Tibial artery (tissue), 4 donors: ENCODE data around the gene SPTBN2.

Experiments
- DNase-seq, 2 donors: peaks; one replicate each; pipeline ENCODE4 v3.0.0-alpha.2; 2019
- H3K27ac ChIP-seq, 2 donors: fragments of 200-600 bp; sonication (generic) in 1 of 2; 1 replicate in 1 of 2; 2 replicates in 1 of 2; pipeline ENCODE4 v1.5.1; 2018 to 2019; ENCODE audit warnings: mild to moderate bottlenecking in 1 of 2
- H3K27me3 ChIP-seq, 2 donors: fragments of 200-600 bp; sonication (generic) in 1 of 2; one replicate each; pipeline versions ENCODE4 v1.5.1 to v1.6.0; 2016 to 2019
- H3K36me3 ChIP-seq, 3 donors: fragments of 200-600 bp; sonication (generic) in 2 of 3; one replicate each; pipeline ENCODE4 v1.5.1; 2016 to 2019; ENCODE audit warnings: mild to moderate bottlenecking in 2 of 3
- H3K4me1 ChIP-seq, 4 donors: fragments of 200-600 bp; sonication (generic) in 2 of 4; 1 replicate in 3 of 4; 2 replicates in 1 of 4; pipeline ENCODE4 v1.5.1; 2016 to 2019
- H3K4me3 ChIP-seq, 2 donors: fragments of 200-600 bp; sonication (generic) in 1 of 2; 1 replicate in 1 of 2; 2 replicates in 1 of 2; pipeline ENCODE4 v1.5.1; 2018 to 2019; ENCODE audit warnings: mild to moderate bottlenecking in 2 of 2
- H3K9me3 ChIP-seq, 3 donors: fragments of 200-600 bp; sonication (generic) in 1 of 3; one replicate each; pipeline ENCODE4 v1.5.1; 2016 to 2019
- intact Hi-C: fragments of 100-400 bp; cut with DNase I; formaldehyde crosslinking; loops from one replicate; pipeline ENCODE4 v1.15.0; 2023; ENCODE audit warnings: low total_unique reads
- TF ChIP-seq, protein P1 (sequence below), 2 experiments: fragments of 200-600 bp in 1 of 2; fragments of 450-650 bp in 1 of 2; IDR thresholded peaks; one replicate each; pipeline ENCODE4 v1.5.1; 2017 to 2019; ENCODE audit warnings: antibody characterized with exemption in 2 of 2, mild to moderate bottlenecking in 1 of 2, moderate library complexity in 1 of 2

SPTBN2 gene

DNA sequence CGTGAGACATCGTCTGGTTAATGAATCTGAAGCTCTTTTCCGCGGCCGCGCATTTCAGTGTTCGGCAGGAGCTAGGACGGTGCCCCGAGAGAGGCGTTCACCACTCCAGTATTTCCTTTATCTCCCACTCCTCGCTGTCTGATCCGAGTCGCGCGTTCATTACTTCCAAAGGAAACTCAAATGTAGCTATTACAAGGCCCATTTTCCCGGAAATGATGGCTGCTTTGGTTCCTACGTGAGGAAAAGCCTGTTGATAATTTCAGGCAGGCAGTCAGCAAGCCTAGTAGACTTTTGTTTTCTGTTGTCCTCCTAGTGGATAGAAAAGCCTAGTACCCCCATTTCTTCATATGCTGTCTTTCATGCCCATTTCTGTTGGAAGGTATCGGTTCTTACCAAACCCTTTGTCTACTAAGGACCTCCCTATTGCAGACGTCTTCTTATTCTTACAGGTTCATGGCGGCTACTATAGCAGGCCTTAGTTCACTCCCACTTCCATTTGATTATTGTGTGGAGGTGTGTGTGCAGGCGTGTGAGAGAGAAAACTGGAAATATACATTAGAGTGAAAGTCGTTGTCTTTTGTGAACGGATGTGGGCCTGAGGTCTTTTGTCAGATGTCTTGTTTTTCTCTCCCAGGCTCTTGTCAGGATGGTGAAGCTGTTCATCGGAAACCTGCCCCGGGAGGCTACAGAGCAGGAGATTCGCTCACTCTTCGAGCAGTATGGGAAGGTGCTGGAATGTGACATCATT is 89.8 kb downstream of the SPTBN2 start:
- Histone ChIP-seq H3K27me3 (no peaks in the 10 kb centered on the region), H3K27ac (peak overlapping the region; percentile 91 to 93), H3K36me3 (peaks cover 13 to 32% (median 29%) of the 10 kb centered on the region in 3 donors), H3K4me1 (peaks cover 4 to 64% (median 56%) of the 10 kb centered on the region in 4 donors), H3K9me3 (no peaks in the 10 kb centered on the region), H3K4me3 (peak overlapping the region; percentile 80 to 82)
- intact Hi-C loops = loop anchor here (2.0 kb wide), 1 partner anchor 22 kb away; the partner anchor contains the start of gene RBM14
- DNase-seq = peak in 1 of 2 donors; percentile 29
- TF ChIP-seq, protein P1, sequence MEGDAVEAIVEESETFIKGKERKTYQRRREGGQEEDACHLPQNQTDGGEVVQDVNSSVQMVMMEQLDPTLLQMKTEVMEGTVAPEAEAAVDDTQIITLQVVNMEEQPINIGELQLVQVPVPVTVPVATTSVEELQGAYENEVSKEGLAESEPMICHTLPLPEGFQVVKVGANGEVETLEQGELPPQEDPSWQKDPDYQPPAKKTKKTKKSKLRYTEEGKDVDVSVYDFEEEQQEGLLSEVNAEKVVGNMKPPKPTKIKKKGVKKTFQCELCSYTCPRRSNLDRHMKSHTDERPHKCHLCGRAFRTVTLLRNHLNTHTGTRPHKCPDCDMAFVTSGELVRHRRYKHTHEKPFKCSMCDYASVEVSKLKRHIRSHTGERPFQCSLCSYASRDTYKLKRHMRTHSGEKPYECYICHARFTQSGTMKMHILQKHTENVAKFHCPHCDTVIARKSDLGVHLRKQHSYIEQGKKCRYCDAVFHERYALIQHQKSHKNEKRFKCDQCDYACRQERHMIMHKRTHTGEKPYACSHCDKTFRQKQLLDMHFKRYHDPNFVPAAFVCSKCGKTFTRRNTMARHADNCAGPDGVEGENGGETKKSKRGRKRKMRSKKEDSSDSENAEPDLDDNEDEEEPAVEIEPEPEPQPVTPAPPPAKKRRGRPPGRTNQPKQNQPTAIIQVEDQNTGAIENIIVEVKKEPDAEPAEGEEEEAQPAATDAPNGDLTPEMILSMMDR (IDR thresholded peaks at IDR 0.05) = no peak

DNA sequence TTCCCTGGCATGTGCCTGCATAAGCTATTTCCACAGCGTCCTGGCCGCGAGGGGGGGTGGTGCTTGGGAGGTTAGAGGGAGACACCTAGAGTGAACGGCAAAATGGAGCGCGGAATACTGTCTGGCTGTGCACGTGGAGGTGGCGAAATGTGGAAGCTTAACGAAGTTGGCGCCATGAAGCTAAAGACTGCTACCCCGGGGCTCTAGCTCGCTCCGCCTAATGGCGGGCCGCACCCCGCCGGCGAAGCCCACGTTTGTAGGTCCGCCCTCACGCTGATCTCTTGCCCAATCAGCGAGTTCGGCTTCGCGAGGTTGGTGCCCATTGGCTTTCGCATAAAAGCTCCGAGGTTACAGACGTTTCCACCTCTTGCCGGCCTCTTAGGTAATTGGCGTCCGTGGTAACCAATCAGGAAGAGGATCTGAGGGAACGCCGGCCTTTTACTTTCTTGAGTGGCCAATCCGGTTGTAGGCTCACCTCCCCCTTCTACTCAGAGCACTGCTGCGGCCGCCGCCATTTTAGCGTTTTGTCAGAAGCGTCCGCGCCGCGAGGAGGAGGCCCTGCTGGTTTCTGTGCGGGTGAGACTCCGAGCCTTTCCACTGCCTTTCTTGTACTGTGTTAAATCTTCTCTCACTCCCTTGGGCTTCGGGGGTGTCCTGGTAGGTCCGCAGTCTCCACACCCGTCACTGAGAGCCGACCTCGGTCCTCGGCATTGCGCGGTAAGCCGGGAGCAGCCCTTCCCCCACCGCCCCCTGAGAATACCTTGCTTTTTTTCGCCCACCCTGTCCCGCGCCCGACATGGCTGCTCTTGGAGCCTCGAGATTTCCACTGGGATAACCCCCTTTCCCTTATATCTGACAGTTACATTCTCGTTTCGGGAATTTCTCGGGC is 90.6 kb downstream of the SPTBN2 start, which contains the start of gene RBM4:
Gene RBM4 (plus strand): TSS at position 527 of the 889 bp plus-strand sequence. CDS start 1,009 bp downstream, outside the sequence.
- DNase-seq = peak; percentile 98 to 99
- peak within 1 kb of the TSS; percentile 80 to 82 for H3K4me3 ChIP-seq
- no peaks in the 10 kb centered on the region for H3K9me3 ChIP-seq
- peaks cover 5 to 28% (median 21%) of the 10 kb centered on the region in 3 donors for H3K36me3 ChIP-seq
- H3K27me3 ChIP-seq = no peaks in the 10 kb centered on the region
- TF ChIP-seq, protein P1 (IDR thresholded peaks at IDR 0.05) = peak in 1 of 2 experiments; percentile 29
- peaks cover 4 to 56% (median 48%) of the 10 kb centered on the region in 4 donors for H3K4me1 ChIP-seq
- peak within 1 kb of the TSS; percentile 91 to 93 for H3K27ac ChIP-seq
- intact Hi-C loops = loop anchor here (2.0 kb wide), 1 partner anchor 22 kb away; the partner anchor contains the start of gene RBM14

DNA sequence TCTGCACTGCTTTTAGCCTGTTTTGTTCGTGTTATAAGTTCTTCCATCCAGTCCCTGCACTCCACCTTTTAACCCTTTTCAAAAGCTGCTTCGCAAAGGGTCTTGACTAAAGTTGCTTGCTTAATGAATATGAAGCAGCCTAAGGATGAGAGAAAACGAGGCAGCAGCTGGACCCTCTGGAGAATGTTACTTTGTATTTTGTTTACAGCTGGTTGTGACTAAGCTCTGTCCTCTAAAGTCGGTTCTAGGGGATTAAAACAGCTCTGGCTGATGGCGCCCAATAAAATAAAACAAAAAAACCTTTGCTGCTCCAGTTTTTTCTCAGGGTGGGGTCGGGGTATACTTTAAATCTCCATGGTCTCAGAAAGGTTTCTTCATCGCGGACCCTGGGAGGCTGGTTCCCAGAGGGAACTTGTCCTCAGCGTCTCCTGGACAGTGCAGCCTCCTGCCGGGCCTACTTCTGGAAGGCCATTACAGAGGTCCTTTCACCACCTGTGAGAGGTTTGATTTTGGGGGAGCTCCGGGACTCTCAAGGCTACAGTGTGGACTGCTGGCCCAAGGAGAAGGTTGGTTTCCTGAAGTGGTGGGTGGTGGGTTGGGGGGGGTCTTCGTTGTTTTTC is 91.3 kb downstream of the SPTBN2 start:
- H3K27me3 ChIP-seq = no peaks in the 10 kb centered on the region
- H3K9me3 ChIP-seq = no peaks in the 10 kb centered on the region
- peaks cover 3 to 25% (median 16%) of the 10 kb centered on the region in 3 donors for H3K36me3 ChIP-seq
- peak overlapping the region; percentile 91 to 93 for H3K27ac ChIP-seq
- no peak for DNase-seq
- H3K4me1 ChIP-seq = peaks cover 4 to 55% (median 43%) of the 10 kb centered on the region in 4 donors
- TF ChIP-seq, protein P1 (IDR thresholded peaks at IDR 0.05) = no peak
- intact Hi-C loops = loop anchor here (2.0 kb wide), 1 partner anchor 21 kb away; the partner anchor contains the start of gene RBM14
- peak overlapping the region; percentile 80 to 82 for H3K4me3 ChIP-seq

DNA sequence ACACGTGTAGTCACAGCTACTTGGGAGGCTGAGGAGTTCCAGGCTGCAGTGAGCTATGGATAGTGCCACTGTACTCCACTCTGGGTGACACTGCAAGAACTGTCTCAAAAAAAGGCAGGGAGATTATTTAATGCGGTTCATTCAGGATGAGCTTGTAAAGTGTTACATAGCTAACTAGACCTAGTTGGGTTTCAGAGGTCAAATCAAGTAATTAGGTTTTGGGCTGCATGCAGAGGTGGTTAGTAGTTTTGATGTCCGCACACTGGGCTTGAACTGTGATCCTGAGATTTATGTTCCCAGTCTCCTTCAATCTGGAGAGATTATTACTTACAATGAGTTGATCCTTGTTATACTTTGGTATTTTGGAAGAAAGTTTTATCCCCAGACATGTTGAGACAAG is 92.6 kb downstream of the SPTBN2 start:
- Histone ChIP-seq H3K27ac (no peak overlapping the region), H3K4me1 (peaks cover 4 to 54% (median 34%) of the 10 kb centered on the region in 4 donors)
- intact Hi-C loops = no loop called here

More for the DNA sequence above, 92.6 kb downstream of the SPTBN2 start:
- no peak for DNase-seq
- Histone ChIP-seq H3K36me3 (peaks cover 0 to 19% (median 12%) of the 10 kb centered on the region in 3 donors), H3K27me3 (no peaks in the 10 kb centered on the region), H3K9me3 (no peaks in the 10 kb centered on the region), H3K4me3 (no peak overlapping the region)
- TF ChIP-seq, protein P1 (IDR thresholded peaks at IDR 0.05) = no peak
